ENCODE measurements around the gene ASAH2.

Gene ASAH2

DNA sequence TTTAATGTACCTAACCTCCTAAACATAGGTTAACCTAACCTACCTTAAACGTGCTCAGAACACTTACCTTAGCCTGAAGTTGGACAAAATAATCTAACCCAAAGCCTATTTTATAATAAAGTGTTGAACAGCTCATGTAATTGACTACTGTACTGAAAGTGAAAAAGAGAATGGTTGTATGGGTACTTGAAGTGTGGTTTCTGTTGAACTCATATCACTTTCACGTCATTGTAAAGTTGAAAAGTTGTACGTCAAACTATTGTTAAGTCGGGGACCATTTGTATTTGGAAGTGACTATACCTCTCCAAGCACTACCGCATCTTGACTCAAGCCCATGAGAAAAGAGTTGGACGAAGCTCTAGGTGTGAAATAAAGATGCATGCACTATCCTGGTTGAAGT lies 37.9 kb upstream of the ASAH2 start:
- in situ Hi-C loops (cut with HindIII; ENCODE audit: low sequenced_read_pairs), result no loop called here
- no peak overlapping the region for H3K4me3 ChIP-seq (ENCODE audit: low read depth, low read length)
- TF ChIP-seq, protein P1, sequence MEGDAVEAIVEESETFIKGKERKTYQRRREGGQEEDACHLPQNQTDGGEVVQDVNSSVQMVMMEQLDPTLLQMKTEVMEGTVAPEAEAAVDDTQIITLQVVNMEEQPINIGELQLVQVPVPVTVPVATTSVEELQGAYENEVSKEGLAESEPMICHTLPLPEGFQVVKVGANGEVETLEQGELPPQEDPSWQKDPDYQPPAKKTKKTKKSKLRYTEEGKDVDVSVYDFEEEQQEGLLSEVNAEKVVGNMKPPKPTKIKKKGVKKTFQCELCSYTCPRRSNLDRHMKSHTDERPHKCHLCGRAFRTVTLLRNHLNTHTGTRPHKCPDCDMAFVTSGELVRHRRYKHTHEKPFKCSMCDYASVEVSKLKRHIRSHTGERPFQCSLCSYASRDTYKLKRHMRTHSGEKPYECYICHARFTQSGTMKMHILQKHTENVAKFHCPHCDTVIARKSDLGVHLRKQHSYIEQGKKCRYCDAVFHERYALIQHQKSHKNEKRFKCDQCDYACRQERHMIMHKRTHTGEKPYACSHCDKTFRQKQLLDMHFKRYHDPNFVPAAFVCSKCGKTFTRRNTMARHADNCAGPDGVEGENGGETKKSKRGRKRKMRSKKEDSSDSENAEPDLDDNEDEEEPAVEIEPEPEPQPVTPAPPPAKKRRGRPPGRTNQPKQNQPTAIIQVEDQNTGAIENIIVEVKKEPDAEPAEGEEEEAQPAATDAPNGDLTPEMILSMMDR (IDR thresholded peaks at IDR 0.05; ENCODE audit: low read depth, low read length), result no peak
- DNase-seq (ENCODE audit: low read depth, low spot score), result no peak

DNA sequence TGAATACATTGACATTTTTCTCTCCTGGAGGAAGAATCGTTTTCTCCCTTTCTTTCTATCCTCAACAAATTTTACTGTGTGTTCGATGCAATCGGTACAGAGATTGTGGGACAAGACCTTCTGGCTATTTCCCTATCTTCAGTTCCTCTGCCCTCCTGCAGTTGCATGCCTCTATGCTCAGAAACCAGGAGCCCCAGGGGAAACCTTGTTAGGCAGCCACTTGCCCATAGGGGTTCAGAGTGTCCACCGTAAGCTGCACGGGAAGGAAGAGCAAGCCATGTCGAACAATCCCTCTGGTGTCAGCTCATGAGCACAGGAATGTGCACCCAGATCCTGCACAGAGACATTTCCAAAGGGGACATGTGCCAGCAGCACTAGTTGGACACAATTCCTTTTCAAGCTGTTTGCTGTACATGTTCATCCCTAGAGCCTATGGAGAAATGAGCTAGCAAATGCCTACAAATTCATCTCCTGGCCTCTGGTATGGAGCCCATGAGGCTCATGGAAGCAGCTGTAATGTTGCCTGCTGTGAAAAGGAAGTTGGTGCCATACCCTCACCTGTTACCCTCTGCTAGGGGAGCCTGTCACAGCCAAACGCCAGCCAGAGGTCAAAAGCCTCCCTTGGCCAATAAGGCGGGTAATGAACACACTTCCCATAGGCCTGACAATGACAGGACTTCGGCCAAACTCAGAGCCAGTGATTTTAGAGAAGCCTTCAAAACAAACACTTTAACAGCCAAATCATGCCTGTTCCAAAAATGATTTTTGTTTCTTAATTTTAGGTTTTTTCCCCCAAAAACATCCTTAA lies 35.9 kb upstream of the ASAH2 start:
- DNase-seq (ENCODE audit: low read depth, low spot score), result no peak
- H3K4me3 ChIP-seq (ENCODE audit: low read depth, low read length), result no peak overlapping the region
- in situ Hi-C loops (cut with HindIII; ENCODE audit: low sequenced_read_pairs), result no loop called here
- TF ChIP-seq, protein P1 (IDR thresholded peaks at IDR 0.05; ENCODE audit: low read depth, low read length), result no peak

DNA sequence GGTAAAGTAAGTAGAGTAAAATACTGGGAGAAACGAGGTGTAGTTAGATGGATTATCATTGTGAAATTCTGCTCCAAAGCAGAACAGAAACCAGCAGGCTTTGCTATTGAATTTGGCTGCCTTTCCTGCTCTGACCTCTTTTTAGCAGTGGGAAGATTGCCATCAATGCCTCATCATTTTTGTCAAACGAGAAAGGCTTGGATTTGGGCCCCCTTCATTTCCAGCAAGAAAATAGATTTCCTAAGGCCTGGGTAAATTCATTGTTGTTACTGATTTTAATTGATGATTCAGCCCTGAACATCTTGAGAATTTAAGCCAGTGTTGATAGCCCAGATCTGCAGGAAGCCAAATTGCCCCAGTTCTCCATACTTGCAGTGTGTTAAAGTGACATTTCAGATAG lies 35.2 kb upstream of the ASAH2 start:
- no peak overlapping the region for H3K4me3 ChIP-seq (ENCODE audit: low read depth, low read length)
- TF ChIP-seq, protein P1 (IDR thresholded peaks at IDR 0.05; ENCODE audit: low read depth, low read length), result no peak
- in situ Hi-C loops (cut with HindIII; ENCODE audit: low sequenced_read_pairs), result no loop called here
- DNase-seq (ENCODE audit: low read depth, low spot score), result no peak

DNA sequence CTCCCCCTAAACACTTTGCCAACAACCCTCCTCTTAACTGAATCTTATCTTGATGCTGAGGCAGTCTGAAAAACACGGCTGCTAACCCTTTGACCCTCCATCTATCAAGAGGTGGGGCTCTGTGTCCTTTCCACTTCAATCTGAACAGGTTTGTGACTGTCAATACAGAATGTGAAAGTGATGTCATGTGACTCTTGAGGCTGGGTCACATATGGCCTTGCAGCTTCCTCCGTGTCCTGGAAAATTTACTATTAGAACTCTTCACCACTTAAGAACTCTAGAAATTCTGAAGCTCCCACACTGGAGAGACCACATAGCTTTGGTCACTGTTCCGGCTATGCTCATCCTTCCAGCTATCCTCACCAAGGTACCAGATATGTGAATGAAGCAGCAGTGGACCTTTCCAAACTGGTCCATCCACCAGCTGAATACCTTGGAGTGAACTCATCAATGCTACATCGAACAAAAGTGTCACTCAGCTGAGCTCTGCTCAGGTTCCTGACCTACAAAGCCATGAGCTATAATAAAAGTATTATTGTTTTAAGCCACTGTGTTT lies 30.7 kb upstream of the ASAH2 start:
- TF ChIP-seq, protein P1 (IDR thresholded peaks at IDR 0.05; ENCODE audit: low read depth, low read length), result no peak
- DNase-seq (ENCODE audit: low read depth, low spot score), result no peak
- in situ Hi-C loops (cut with HindIII; ENCODE audit: low sequenced_read_pairs), result no loop called here
- no peak overlapping the region for H3K4me3 ChIP-seq (ENCODE audit: low read depth, low read length)

DNA sequence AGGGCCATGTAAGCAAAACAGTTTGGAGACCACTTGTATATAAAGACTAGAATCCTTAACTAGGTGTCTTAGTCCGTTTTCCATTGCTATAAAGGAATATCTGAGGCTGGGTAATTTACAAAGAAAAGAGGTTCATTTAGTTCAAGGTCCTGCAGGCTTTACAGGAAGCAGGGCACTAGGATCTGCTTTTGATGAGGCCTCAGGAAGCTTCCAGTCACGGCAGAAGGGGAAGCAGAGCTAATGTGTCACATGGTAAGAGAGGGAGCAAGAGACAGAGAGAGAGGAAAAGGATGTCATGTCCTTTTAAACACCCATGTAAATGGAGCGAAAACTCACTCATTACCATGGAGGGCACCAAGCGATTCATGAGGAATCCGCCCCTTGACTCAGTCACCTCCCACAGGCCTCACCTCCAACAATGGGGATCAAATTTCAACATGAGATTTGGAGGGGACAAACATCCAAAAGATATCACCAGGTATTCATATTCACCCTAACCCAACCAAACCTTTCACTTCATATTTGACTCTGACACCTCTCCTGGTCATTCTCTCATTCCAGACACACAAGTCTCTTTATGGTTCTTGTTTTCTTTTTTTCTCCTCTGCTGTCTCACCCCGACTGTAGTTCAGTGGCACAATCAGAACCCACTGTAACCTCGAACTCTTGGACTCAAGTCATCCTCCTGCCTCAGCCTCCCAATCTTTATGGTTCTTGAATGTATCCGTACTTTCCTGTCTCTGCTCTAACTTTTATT lies 30.1 kb upstream of the ASAH2 start:
- in situ Hi-C loops (cut with HindIII; ENCODE audit: low sequenced_read_pairs), result no loop called here
- no peak overlapping the region for H3K4me3 ChIP-seq (ENCODE audit: low read depth, low read length)
- no peak for DNase-seq (ENCODE audit: low read depth, low spot score)
- TF ChIP-seq, protein P1 (IDR thresholded peaks at IDR 0.05; ENCODE audit: low read depth, low read length), result no peak

DNA sequence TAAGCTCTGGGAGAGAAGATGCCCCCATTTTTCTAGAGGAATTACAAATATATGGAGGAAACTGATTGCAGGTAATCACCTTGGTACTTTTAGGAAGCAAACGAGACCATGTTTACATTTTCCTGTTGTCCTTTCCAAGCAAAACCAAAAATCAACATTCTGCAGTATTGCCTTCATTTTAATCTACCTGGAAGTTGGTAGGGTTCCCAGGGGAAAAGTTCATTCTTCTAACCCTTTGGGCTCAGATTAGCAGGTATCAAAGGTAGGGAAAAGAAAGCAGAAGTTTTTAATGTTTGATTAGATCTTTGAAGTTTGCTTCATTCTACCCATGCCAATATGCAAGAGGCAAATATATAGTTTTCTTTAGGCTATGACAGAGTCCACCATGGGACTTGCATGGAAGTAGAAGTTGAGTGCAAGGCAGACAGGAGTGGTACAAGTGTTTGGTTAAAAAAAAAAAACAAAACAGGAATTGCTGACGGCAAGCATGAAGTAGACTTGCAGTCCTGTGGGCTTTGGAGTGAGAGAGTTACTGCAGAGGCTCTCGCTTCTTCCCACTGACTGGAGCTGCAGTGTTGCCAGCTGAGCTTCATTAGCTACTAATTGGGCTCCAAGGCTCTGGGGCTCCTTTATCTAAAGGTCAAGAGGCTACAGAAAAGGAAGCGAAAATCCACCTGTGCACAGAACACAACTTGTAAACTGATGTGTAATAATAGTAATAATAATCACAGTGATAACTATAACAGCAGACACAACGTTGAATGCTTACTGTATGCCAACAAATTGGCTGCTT lies 28.9 kb upstream of the ASAH2 start:
- no peak for DNase-seq (ENCODE audit: low read depth, low spot score)
- no peak overlapping the region for H3K4me3 ChIP-seq (ENCODE audit: low read depth, low read length)
- TF ChIP-seq, protein P1 (IDR thresholded peaks at IDR 0.05; ENCODE audit: low read depth, low read length), result no peak
- in situ Hi-C loops (cut with HindIII; ENCODE audit: low sequenced_read_pairs), result no loop called here

Measured in astrocyte of the spinal cord (primary cell).